Neural progenitor cell (in vitro differentiated cells): ENCODE data around the gene TDRD9. TPM values are rescaled to one million over a fixed set of nuclear protein-coding genes. Genes with fewer than 3 reads are reported as not detected.

ENCODE experiments used
- DNase-seq: peaks from one replicate; pipeline ENCODE4 v3.0.0-alpha.2; 2016; ENCODE audit warnings: low spot score
- H2AFZ ChIP-seq: fragments of 200-600 bp; sonication (generic); replicated peaks from 2 replicates; pipeline ENCODE4 v1.6.1; 2016; ENCODE audit warnings: antibody characterized with exemption
- H3F3A ChIP-seq: fragments of 200-600 bp; sonication (generic); 2 replicates; pipeline ENCODE4 v1.6.1; 2016; ENCODE audit warnings: antibody characterized with exemption, low read depth
- H3K27ac ChIP-seq: fragments of 200-600 bp; sonication (generic); 2 replicates; pipeline ENCODE4 v1.5.1; 2016; ENCODE audit warnings: mild to moderate bottlenecking
- H3K27me3 ChIP-seq: fragments of 200-600 bp; sonication (generic); 2 replicates; pipeline ENCODE4 v1.6.1; 2016; ENCODE audit warnings: mild to moderate bottlenecking, moderate library complexity
- H3K36me3 ChIP-seq: fragments of 200-600 bp; sonication (generic); 2 replicates; pipeline ENCODE4 v1.5.1; 2016
- H3K4me1 ChIP-seq: fragments of 200-600 bp; sonication (generic); 2 replicates; pipeline ENCODE4 v1.6.1; 2016; ENCODE audit warnings: mixed run types
- H3K4me2 ChIP-seq: fragments of 200-600 bp; sonication (generic); 2 replicates; pipeline ENCODE4 v1.6.1; 2016
- H3K4me3 ChIP-seq: fragments of 200-600 bp; sonication (generic); 2 replicates; pipeline ENCODE4 v1.5.1; 2016
- H3K79me2 ChIP-seq: fragments of 200-600 bp; sonication (generic); 2 replicates; pipeline ENCODE4 v1.6.1; 2016; ENCODE audit warnings: low read depth
- H3K9ac ChIP-seq: fragments of 200-600 bp; sonication (generic); 2 replicates; pipeline ENCODE4 v1.6.1; 2016
- H3K9me3 ChIP-seq: fragments of 200-600 bp; sonication (generic); 2 replicates; pipeline ENCODE4 v1.5.1; 2016; ENCODE audit warnings: low read depth
- H4K20me1 ChIP-seq: fragments of 200-600 bp; sonication (generic); 2 replicates; pipeline ENCODE4 v1.6.1; 2016; ENCODE audit warnings: low read depth
- H3K27ac Mint-ChIP-seq: 3 replicates; pipeline ENCODE4 v1.8.0; 2021; ENCODE audit warnings: mixed read lengths
- H3K27me3 Mint-ChIP-seq: 2 replicates; pipeline ENCODE4 v1.8.0; 2022; ENCODE audit warnings: low read depth, mild to moderate bottlenecking, inconsistent platforms, moderate library complexity, mixed read lengths; ENCODE audit not compliant: insufficient read depth
- H3K36me3 Mint-ChIP-seq: 3 replicates; pipeline ENCODE4 v1.8.0; 2021; ENCODE audit warnings: mixed read lengths
- H3K4me1 Mint-ChIP-seq: 3 replicates; pipeline ENCODE4 v1.8.0; 2021; ENCODE audit warnings: mixed read lengths
- H3K4me3 Mint-ChIP-seq: 3 replicates; pipeline ENCODE4 v1.8.0; 2021; ENCODE audit warnings: mild to moderate bottlenecking, moderate library complexity, mixed read lengths
- H3K9me3 Mint-ChIP-seq: 3 replicates; pipeline ENCODE4 v1.8.0; 2020; ENCODE audit warnings: mixed read lengths
- CTCF ChIP-seq: fragments of 200-600 bp; sonication (generic); IDR thresholded peaks from 2 replicates; pipeline ENCODE4 v1.5.1; 2017; ENCODE audit warnings: antibody characterized with exemption, mild to moderate bottlenecking
- EZH2 ChIP-seq: fragments of 200-600 bp; sonication (generic); IDR thresholded peaks from 2 replicates; pipeline ENCODE4 v1.6.1; 2017; ENCODE audit warnings: antibody characterized with exemption, mild to moderate bottlenecking, moderate library complexity
- EZH2phosphoT487 ChIP-seq: fragments of 200-600 bp; sonication (generic); IDR thresholded peaks from 2 replicates; pipeline ENCODE4 v1.6.1; 2017; ENCODE audit warnings: antibody characterized with exemption
- total RNA-seq: library from RNA; depleted of rRNA; stranded (reverse); fragments of >200 nt; gene quantifications from 2 replicates; pipeline ENCODE4 v1.2.3, GENCODE V29; 2015; ENCODE audit warnings: low replicate concordance

Gene TDRD9
- total RNA-seq, 1 donor from 2014 or later: not detected

GRCh38 chr14:103989964-103990363 lies 61.7 kb downstream of the TDRD9 start:
- Mint-ChIP-seq H3K4me3 (no peak overlapping the region), H3K9me3 (peaks cover 24% of the 10 kb centered on the region), H3K36me3 (no peaks in the 10 kb centered on the region), H3K27ac (no peak overlapping the region), H3K4me1 (no peaks in the 10 kb centered on the region), H3K27me3 (peaks cover 6% of the 10 kb centered on the region)
- Histone ChIP-seq H3K27ac (no peak overlapping the region), H3K9me3 (no peaks in the 10 kb centered on the region), H3K4me3 (no peak overlapping the region), H3K4me2 (no peak overlapping the region), H3K4me1 (no peaks in the 10 kb centered on the region), H4K20me1 (no peaks in the 10 kb centered on the region), H3K27me3 (no peaks in the 10 kb centered on the region), H2AFZ (no peak overlapping the region), H3F3A (no peaks in the 10 kb centered on the region), H3K36me3 (no peaks in the 10 kb centered on the region), H3K79me2 (no peaks in the 10 kb centered on the region), H3K9ac (no peak overlapping the region)
- no peak for TF ChIP-seq CTCF
- TF ChIP-seq EZH2: no peak
- TF ChIP-seq EZH2phosphoT487: no peak
- DNase-seq: no peak

GRCh38 chr14:103994535-103995184 lies 66.4 kb downstream of the TDRD9 start:
- H3K36me3 ChIP-seq: no peaks in the 10 kb centered on the region
- no peak overlapping the region for H3K27ac Mint-ChIP-seq

GRCh38 chr14:103995876-103996275 lies 67.6 kb downstream of the TDRD9 start:
- no peaks in the 10 kb centered on the region for H3K4me1 ChIP-seq
- no peaks in the 10 kb centered on the region for H3K27me3 ChIP-seq
- no peaks in the 10 kb centered on the region for H3K4me1 Mint-ChIP-seq
- H3K9ac ChIP-seq: no peak overlapping the region
- no peaks in the 10 kb centered on the region for H3K36me3 Mint-ChIP-seq
- H3K4me3 ChIP-seq: no peak overlapping the region
- H3K4me3 Mint-ChIP-seq: no peak overlapping the region
- H3K9me3 Mint-ChIP-seq: no peaks in the 10 kb centered on the region
- no peaks in the 10 kb centered on the region for H3F3A ChIP-seq
- no peak overlapping the region for H3K27ac Mint-ChIP-seq
- no peak overlapping the region for H2AFZ ChIP-seq
- no peaks in the 10 kb centered on the region for H4K20me1 ChIP-seq
- no peak for TF ChIP-seq CTCF
- TF ChIP-seq EZH2: no peak
- TF ChIP-seq EZH2phosphoT487: no peak
- H3K27ac ChIP-seq: no peak overlapping the region
- no peaks in the 10 kb centered on the region for H3K36me3 ChIP-seq
- H3K4me2 ChIP-seq: no peak overlapping the region
- no peak for DNase-seq
- no peaks in the 10 kb centered on the region for H3K79me2 ChIP-seq
- H3K9me3 ChIP-seq: no peaks in the 10 kb centered on the region
- no peaks in the 10 kb centered on the region for H3K27me3 Mint-ChIP-seq

More at GRCh38 chr14:103994535-103995184, 66.4 kb downstream of the TDRD9 start:
- no peaks in the 10 kb centered on the region for H3K36me3 Mint-ChIP-seq
- H4K20me1 ChIP-seq: no peaks in the 10 kb centered on the region
- peaks cover 7% of the 10 kb centered on the region for H3K9me3 Mint-ChIP-seq
- H3K4me2 ChIP-seq: no peak overlapping the region
- no peaks in the 10 kb centered on the region for H3K9me3 ChIP-seq
- no peaks in the 10 kb centered on the region for H3F3A ChIP-seq
- no peak overlapping the region for H3K4me3 Mint-ChIP-seq
- H3K79me2 ChIP-seq: no peaks in the 10 kb centered on the region
- no peaks in the 10 kb centered on the region for H3K27me3 Mint-ChIP-seq
- no peak overlapping the region for H2AFZ ChIP-seq
- H3K27ac ChIP-seq: no peak overlapping the region
- H3K4me1 Mint-ChIP-seq: no peaks in the 10 kb centered on the region
- no peak for TF ChIP-seq CTCF
- TF ChIP-seq EZH2phosphoT487: no peak
- TF ChIP-seq EZH2: no peak
- no peak for DNase-seq
- H3K9ac ChIP-seq: no peak overlapping the region
- H3K4me3 ChIP-seq: no peak overlapping the region
- no peaks in the 10 kb centered on the region for H3K4me1 ChIP-seq
- H3K27me3 ChIP-seq: no peaks in the 10 kb centered on the region
